Measurements from ENCODE around the gene PIGQ.

Gene PIGQ

GRCh38 chr16:582614-583331, 13.0 kb downstream of the PIGQ start:
- TF ChIP-seq JUND (IDR thresholded peaks at IDR 0.05; ENCODE audit: low read depth) = no peak
- in situ Hi-C loops (cut with HindIII; ENCODE audit: low pct_unique_long_range_greater_than_20kb, low sequenced_read_pairs) = no loop called here
- DNase-seq (ENCODE audit: low read depth in 1 of 2, low spot score in 1 of 2) = no peak

- in situ Hi-C loops (cut with HindIII; ENCODE audit: low pct_unique_long_range_greater_than_20kb, low sequenced_read_pairs) = no loop called here
- DNase-seq (ENCODE audit: low read depth in 1 of 2, low spot score in 1 of 2) = no peak
- TF ChIP-seq JUND (IDR thresholded peaks at IDR 0.05; ENCODE audit: low read depth) = no peak
Observed at GRCh38 chr16:583470-583814, 13.7 kb downstream of the PIGQ start.

GRCh38 chr16:583815-584591, 14.2 kb downstream of the PIGQ start:
- DNase-seq (ENCODE audit: low read depth in 1 of 2, low spot score in 1 of 2) = no peak
- TF ChIP-seq JUND (IDR thresholded peaks at IDR 0.05; ENCODE audit: low read depth) = no peak
- in situ Hi-C loops (cut with HindIII; ENCODE audit: low pct_unique_long_range_greater_than_20kb, low sequenced_read_pairs) = no loop called here

- TF ChIP-seq JUND (IDR thresholded peaks at IDR 0.05; ENCODE audit: low read depth) = no peak
- in situ Hi-C loops (cut with HindIII; ENCODE audit: low pct_unique_long_range_greater_than_20kb, low sequenced_read_pairs) = no loop called here
- DNase-seq (ENCODE audit: low read depth in 1 of 2, low spot score in 1 of 2) = peak; percentile 84 to 88
Observed at GRCh38 chr16:585351-585750, 15.6 kb downstream of the PIGQ start.

- no peak for TF ChIP-seq JUND (IDR thresholded peaks at IDR 0.05; ENCODE audit: low read depth)
- in situ Hi-C loops (cut with HindIII; ENCODE audit: low pct_unique_long_range_greater_than_20kb, low sequenced_read_pairs) = no loop called here
- DNase-seq (ENCODE audit: low read depth in 1 of 2, low spot score in 1 of 2) = no peak
Observed at GRCh38 chr16:586047-586644, 16.4 kb downstream of the PIGQ start.

- in situ Hi-C loops (cut with HindIII; ENCODE audit: low pct_unique_long_range_greater_than_20kb, low sequenced_read_pairs) = no loop called here
- TF ChIP-seq JUND (IDR thresholded peaks at IDR 0.05; ENCODE audit: low read depth) = no peak
- no peak for DNase-seq (ENCODE audit: low read depth in 1 of 2, low spot score in 1 of 2)
Observed at GRCh38 chr16:586645-587590, 17.1 kb downstream of the PIGQ start.

- no peak for DNase-seq (ENCODE audit: low read depth in 1 of 2, low spot score in 1 of 2)
- in situ Hi-C loops (cut with HindIII; ENCODE audit: low pct_unique_long_range_greater_than_20kb, low sequenced_read_pairs) = no loop called here
- TF ChIP-seq JUND (IDR thresholded peaks at IDR 0.05; ENCODE audit: low read depth) = no peak
Observed at GRCh38 chr16:588639-588888, 18.8 kb downstream of the PIGQ start.

- no peak for TF ChIP-seq JUND (IDR thresholded peaks at IDR 0.05; ENCODE audit: low read depth)
- peak; percentile 83 to 96 for DNase-seq (ENCODE audit: low read depth in 1 of 2, low spot score in 1 of 2)
- in situ Hi-C loops (cut with HindIII; ENCODE audit: low pct_unique_long_range_greater_than_20kb, low sequenced_read_pairs) = no loop called here
Observed at GRCh38 chr16:588889-589657, 19.3 kb downstream of the PIGQ start.

- peak; percentile 93 to 98 for DNase-seq (ENCODE audit: low read depth in 1 of 2, low spot score in 1 of 2)
- TF ChIP-seq JUND (IDR thresholded peaks at IDR 0.05; ENCODE audit: low read depth) = no peak
- in situ Hi-C loops (cut with HindIII; ENCODE audit: low pct_unique_long_range_greater_than_20kb, low sequenced_read_pairs) = no loop called here
Observed at GRCh38 chr16:589658-590187, 20.0 kb downstream of the PIGQ start, which contains the start of gene RAB40C. RAB40C (plus strand) TSS chr16:590066; CDS start chr16:590292, 226 bp downstream.

GRCh38 chr16:590188-590814, 20.5 kb downstream of the PIGQ start:
- DNase-seq (ENCODE audit: low read depth in 1 of 2, low spot score in 1 of 2) = no peak
- in situ Hi-C loops (cut with HindIII; ENCODE audit: low pct_unique_long_range_greater_than_20kb, low sequenced_read_pairs) = no loop called here
- TF ChIP-seq JUND (IDR thresholded peaks at IDR 0.05; ENCODE audit: low read depth) = no peak

GRCh38 chr16:590815-591200, 21.0 kb downstream of the PIGQ start:
- DNase-seq (ENCODE audit: low read depth in 1 of 2, low spot score in 1 of 2) = no peak
- TF ChIP-seq JUND (IDR thresholded peaks at IDR 0.05; ENCODE audit: low read depth) = no peak
- in situ Hi-C loops (cut with HindIII; ENCODE audit: low pct_unique_long_range_greater_than_20kb, low sequenced_read_pairs) = no loop called here

Measured in T47D (cell line).